Activated B cell treated with CpG ODN at 0.5 μM for 24 hours (primary cell): ENCODE data around the gene WWOX. TPM values are rescaled to one million over a fixed set of nuclear protein-coding genes. Genes with fewer than 3 reads are reported as not detected.

Source experiments
- ATAC-seq: fragments of 200-7000 bp; cut with Tn5 transposase; one replicate; pipeline ENCODE4 v1.10.0; 2021; ENCODE audit warnings: low read depth, mild to moderate bottlenecking, moderate library complexity
- CTCF ChIA-PET: fragments of 350-600 bp; sonication (Branson Sonifier 250); formaldehyde crosslinking; loops from one replicate; lab custom pipeline; 2021; ENCODE audit warnings: antibody characterized with exemption; lab: Charles Lee
- POLR2A ChIA-PET: fragments of 350-600 bp; sonication (Branson Sonifier 250); formaldehyde crosslinking; loops from one replicate; lab custom pipeline; 2021; ENCODE audit warnings: antibody characterized with exemption; lab: Charles Lee
- DNase-seq: peaks from one replicate; pipeline ENCODE4 v3.0.0; 2022
- H3K27ac Mint-ChIP-seq: one replicate; pipeline ENCODE4 v1.8.0; 2020; ENCODE audit warnings: mixed read lengths
- H3K27me3 Mint-ChIP-seq: one replicate; pipeline ENCODE4 v1.8.0; 2021; ENCODE audit warnings: mixed read lengths
- H3K36me3 Mint-ChIP-seq: one replicate; pipeline ENCODE4 v1.8.0; 2021; ENCODE audit warnings: low read depth, mixed read lengths
- H3K4me1 Mint-ChIP-seq: one replicate; pipeline ENCODE4 v1.8.0; 2021; ENCODE audit warnings: mixed read lengths
- H3K4me3 Mint-ChIP-seq: one replicate; pipeline ENCODE4 v1.8.0; 2020; ENCODE audit warnings: mild to moderate bottlenecking, mixed read lengths
- H3K9me3 Mint-ChIP-seq: one replicate; pipeline ENCODE4 v1.8.0; 2020; ENCODE audit warnings: mixed read lengths
- intact Hi-C: fragments of 100-400 bp; cut with micrococcal nuclease; formaldehyde crosslinking; loops from one replicate; pipeline ENCODE4 v1.15.1; 2024
- total RNA-seq: library from RNA; stranded (reverse); gene quantifications from 2 replicates; pipeline ENCODE4 v1.2.3, GENCODE V29; 2022
- TF ChIP-seq, protein P1 (sequence below): fragments of 200-600 bp; IDR thresholded peaks from one replicate; pipeline ENCODE4 v1.8.0; 2022; ENCODE audit warnings: antibody characterized with exemption, mild to moderate bottlenecking

WWOX gene
- total RNA-seq, 1 donor from 2014 or later: 22.6 TPM

DNA sequence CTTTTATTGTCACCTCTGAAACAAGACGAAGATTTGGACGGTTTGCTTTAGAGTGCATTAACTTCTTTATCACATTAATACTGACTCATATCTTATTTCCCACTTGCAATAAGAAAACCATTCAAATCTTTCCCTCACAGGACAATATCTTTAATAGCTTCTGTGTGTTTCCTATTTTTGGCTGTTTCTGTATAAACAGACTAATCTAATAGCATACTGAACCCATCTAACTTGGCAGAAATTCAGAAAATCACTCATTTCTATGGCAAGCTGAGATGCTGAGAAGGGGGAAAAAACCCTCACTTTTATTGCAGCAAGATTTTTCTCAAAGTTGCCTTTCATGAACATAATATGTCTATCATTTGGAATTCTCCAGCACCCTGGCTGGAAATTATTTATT is 524.9 kb downstream of the WWOX start:
- H3K27ac Mint-ChIP-seq: no peak overlapping the region
- CTCF ChIA-PET: no interaction called here
- no peak for ATAC-seq
- DNase-seq: no peak
- H3K9me3 Mint-ChIP-seq: peaks cover 9% of the 10 kb centered on the region
- intact Hi-C loops: no loop called here
- peaks cover 11% of the 10 kb centered on the region for H3K4me1 Mint-ChIP-seq
- POLR2A ChIA-PET: no interaction called here
- no peaks in the 10 kb centered on the region for H3K36me3 Mint-ChIP-seq
- H3K27me3 Mint-ChIP-seq: no peaks in the 10 kb centered on the region
- TF ChIP-seq, protein P1, sequence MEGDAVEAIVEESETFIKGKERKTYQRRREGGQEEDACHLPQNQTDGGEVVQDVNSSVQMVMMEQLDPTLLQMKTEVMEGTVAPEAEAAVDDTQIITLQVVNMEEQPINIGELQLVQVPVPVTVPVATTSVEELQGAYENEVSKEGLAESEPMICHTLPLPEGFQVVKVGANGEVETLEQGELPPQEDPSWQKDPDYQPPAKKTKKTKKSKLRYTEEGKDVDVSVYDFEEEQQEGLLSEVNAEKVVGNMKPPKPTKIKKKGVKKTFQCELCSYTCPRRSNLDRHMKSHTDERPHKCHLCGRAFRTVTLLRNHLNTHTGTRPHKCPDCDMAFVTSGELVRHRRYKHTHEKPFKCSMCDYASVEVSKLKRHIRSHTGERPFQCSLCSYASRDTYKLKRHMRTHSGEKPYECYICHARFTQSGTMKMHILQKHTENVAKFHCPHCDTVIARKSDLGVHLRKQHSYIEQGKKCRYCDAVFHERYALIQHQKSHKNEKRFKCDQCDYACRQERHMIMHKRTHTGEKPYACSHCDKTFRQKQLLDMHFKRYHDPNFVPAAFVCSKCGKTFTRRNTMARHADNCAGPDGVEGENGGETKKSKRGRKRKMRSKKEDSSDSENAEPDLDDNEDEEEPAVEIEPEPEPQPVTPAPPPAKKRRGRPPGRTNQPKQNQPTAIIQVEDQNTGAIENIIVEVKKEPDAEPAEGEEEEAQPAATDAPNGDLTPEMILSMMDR: no peak
- no peak overlapping the region for H3K4me3 Mint-ChIP-seq

DNA sequence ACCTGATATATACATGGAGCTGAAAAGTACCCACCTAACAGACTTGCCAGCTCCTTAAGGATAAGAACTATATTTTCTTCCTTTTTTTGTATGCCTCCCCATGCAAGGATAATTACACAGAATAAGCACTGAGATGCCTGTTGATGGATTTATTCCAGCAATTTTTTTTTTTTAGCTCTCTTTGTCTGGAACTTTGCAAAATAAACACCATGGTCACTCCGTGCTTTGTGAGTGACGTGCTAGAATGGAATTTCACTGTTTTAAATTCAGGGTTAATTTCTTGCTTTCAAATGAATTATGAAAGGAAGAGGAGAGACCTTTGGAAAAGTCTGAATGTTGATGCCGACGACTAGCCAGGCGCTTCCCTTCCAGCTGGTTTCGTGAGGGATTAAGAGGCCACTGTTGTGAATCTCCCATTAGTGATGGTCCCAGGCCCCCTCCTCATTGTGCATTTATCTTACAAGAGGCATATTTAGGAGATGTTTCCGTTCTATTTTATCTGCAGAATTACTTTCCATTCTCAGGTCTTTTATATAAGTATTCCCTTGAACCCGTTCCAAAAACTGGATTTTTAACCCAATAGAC is 529.1 kb downstream of the WWOX start:
- POLR2A ChIA-PET: no interaction called here
- no peak overlapping the region for H3K4me3 Mint-ChIP-seq
- intact Hi-C loops: no loop called here

GRCh38 chr16:78629173-78629572 is 529.7 kb downstream of the WWOX start:
- intact Hi-C loops: no loop called here
- POLR2A ChIA-PET: no interaction called here
- Mint-ChIP-seq H3K27ac (no peak overlapping the region), H3K36me3 (peaks cover 7% of the 10 kb centered on the region), H3K27me3 (no peaks in the 10 kb centered on the region), H3K4me1 (peaks cover 11% of the 10 kb centered on the region), H3K9me3 (peaks cover 21% of the 10 kb centered on the region), H3K4me3 (no peak overlapping the region)
- ATAC-seq: no peak
- DNase-seq: no peak
- CTCF ChIA-PET: no interaction called here
- TF ChIP-seq, protein P1: no peak

More for the DNA sequence above, 529.1 kb downstream of the WWOX start:
- H3K27me3 Mint-ChIP-seq: no peaks in the 10 kb centered on the region
- peaks cover 11% of the 10 kb centered on the region for H3K4me1 Mint-ChIP-seq
- TF ChIP-seq, protein P1: no peak
- H3K27ac Mint-ChIP-seq: no peak overlapping the region
- CTCF ChIA-PET: no interaction called here
- H3K36me3 Mint-ChIP-seq: peaks cover 7% of the 10 kb centered on the region
- DNase-seq (no peak), ATAC-seq (no peak)
- peaks cover 21% of the 10 kb centered on the region for H3K9me3 Mint-ChIP-seq

GRCh38 chr16:78630102-78630501 is 530.6 kb downstream of the WWOX start:
- no peak overlapping the region for H3K27ac Mint-ChIP-seq
- H3K4me1 Mint-ChIP-seq: peaks cover 11% of the 10 kb centered on the region
- no peaks in the 10 kb centered on the region for H3K27me3 Mint-ChIP-seq
- ATAC-seq: no peak
- no peak overlapping the region for H3K4me3 Mint-ChIP-seq
- ChIA-PET POLR2A (no interaction called here), CTCF (no interaction called here)
- H3K9me3 Mint-ChIP-seq: peaks cover 21% of the 10 kb centered on the region
- peaks cover 7% of the 10 kb centered on the region for H3K36me3 Mint-ChIP-seq
- TF ChIP-seq, protein P1: no peak
- intact Hi-C loops: no loop called here
- DNase-seq: no peak

DNA sequence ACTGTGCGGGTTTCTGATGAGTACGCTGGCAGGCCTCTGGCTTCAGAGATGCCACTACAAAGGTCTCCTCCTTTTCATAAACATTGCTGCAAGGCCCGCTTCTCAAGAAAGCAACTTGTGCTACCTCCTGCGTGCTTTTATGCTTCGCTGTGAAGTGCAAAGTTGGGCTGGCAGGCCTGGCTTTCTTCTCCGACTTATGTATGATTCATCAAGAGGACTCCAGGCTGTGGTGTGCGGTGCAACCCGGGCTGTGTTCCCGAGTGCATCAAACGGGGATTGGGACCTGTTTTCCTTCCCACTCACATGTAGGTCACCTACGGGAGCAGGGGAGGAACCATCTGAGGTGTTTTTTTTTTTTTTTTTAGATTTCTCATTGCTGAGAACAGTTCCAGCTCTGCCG is 534.1 kb downstream of the WWOX start:
- no peaks in the 10 kb centered on the region for H3K27me3 Mint-ChIP-seq
- peaks cover 21% of the 10 kb centered on the region for H3K9me3 Mint-ChIP-seq
- ATAC-seq: no peak
- intact Hi-C loops: no loop called here
- no peaks in the 10 kb centered on the region for H3K4me1 Mint-ChIP-seq
- TF ChIP-seq, protein P1: no peak
- peaks cover 7% of the 10 kb centered on the region for H3K36me3 Mint-ChIP-seq
- H3K27ac Mint-ChIP-seq: no peak overlapping the region
- no peak for DNase-seq
- CTCF ChIA-PET: no interaction called here
- POLR2A ChIA-PET: no interaction called here
- H3K4me3 Mint-ChIP-seq: no peak overlapping the region
